Nephron (organoid): ENCODE data around the gene TM9SF1.

Experiments
- H3K27ac Mint-ChIP-seq, 3 experiments: 2 replicates each; pipeline ENCODE4 v1.8.0; 2020; ENCODE audit warnings: mixed read lengths in 3 of 3, mild to moderate bottlenecking in 2 of 3, moderate library complexity in 1 of 3
- H3K27me3 Mint-ChIP-seq: 2 replicates; pipeline ENCODE4 v1.8.0; 2021; ENCODE audit warnings: low read depth, mild to moderate bottlenecking, moderate library complexity, mixed read lengths
- H3K36me3 Mint-ChIP-seq: 2 replicates; pipeline ENCODE4 v1.8.0; 2020; ENCODE audit warnings: low read depth, mixed read lengths
- H3K4me1 Mint-ChIP-seq: 2 replicates; pipeline ENCODE4 v1.8.0; 2020; ENCODE audit warnings: mixed read lengths
- H3K4me3 Mint-ChIP-seq, 3 experiments: 2 replicates each; pipeline ENCODE4 v1.8.0; 2020; ENCODE audit warnings: mild to moderate bottlenecking in 3 of 3, mixed read lengths in 3 of 3, moderate library complexity in 2 of 3
- H3K9me3 Mint-ChIP-seq: 2 replicates; pipeline ENCODE4 v1.8.0; 2020; ENCODE audit warnings: mixed read lengths
- TF ChIP-seq, protein P1 (sequence below), 3 experiments: fragments of 200-600 bp; sonication (generic); IDR thresholded peaks; one replicate each; pipeline ENCODE4 v1.5.0; 2021; ENCODE audit warnings: antibody characterized with exemption in 3 of 3; ENCODE audit not compliant: unreplicated experiment in 3 of 3

The TM9SF1 gene

DNA sequence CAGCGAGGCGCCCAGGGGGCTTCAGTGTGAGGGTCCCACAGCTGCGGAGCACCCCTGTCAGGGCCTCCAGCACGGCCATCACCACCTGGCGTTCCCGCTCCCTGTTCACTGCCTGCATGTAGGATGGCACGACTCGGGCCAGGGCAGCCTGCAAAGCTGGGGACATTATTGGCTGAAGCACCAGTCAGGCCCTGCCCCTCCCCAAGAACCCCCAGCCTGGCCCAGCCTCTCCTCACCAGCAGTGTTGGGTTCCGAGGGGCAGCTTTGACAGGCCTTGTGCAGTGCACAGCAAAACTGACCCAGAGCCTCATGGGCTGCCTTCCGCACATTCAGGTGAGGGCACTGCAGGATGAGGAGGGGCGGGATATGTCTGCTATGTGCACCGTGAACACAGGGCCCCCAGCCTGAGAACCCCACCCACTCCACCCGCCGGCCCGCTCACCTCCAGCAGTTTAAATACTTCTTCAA, 12.2 kb downstream of the TM9SF1 start:
- Mint-ChIP-seq H3K4me1 (peaks cover 21% of the 10 kb centered on the region), H3K27ac (no peak overlapping the region), H3K4me3 (no peak overlapping the region), H3K9me3 (no peaks in the 10 kb centered on the region), H3K36me3 (peaks cover 35% of the 10 kb centered on the region), H3K27me3 (no peaks in the 10 kb centered on the region)
- TF ChIP-seq, protein P1, sequence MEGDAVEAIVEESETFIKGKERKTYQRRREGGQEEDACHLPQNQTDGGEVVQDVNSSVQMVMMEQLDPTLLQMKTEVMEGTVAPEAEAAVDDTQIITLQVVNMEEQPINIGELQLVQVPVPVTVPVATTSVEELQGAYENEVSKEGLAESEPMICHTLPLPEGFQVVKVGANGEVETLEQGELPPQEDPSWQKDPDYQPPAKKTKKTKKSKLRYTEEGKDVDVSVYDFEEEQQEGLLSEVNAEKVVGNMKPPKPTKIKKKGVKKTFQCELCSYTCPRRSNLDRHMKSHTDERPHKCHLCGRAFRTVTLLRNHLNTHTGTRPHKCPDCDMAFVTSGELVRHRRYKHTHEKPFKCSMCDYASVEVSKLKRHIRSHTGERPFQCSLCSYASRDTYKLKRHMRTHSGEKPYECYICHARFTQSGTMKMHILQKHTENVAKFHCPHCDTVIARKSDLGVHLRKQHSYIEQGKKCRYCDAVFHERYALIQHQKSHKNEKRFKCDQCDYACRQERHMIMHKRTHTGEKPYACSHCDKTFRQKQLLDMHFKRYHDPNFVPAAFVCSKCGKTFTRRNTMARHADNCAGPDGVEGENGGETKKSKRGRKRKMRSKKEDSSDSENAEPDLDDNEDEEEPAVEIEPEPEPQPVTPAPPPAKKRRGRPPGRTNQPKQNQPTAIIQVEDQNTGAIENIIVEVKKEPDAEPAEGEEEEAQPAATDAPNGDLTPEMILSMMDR (IDR thresholded peaks at IDR 0.05; ENCODE audit: unreplicated experiment in 3 of 3) = no peak

DNA sequence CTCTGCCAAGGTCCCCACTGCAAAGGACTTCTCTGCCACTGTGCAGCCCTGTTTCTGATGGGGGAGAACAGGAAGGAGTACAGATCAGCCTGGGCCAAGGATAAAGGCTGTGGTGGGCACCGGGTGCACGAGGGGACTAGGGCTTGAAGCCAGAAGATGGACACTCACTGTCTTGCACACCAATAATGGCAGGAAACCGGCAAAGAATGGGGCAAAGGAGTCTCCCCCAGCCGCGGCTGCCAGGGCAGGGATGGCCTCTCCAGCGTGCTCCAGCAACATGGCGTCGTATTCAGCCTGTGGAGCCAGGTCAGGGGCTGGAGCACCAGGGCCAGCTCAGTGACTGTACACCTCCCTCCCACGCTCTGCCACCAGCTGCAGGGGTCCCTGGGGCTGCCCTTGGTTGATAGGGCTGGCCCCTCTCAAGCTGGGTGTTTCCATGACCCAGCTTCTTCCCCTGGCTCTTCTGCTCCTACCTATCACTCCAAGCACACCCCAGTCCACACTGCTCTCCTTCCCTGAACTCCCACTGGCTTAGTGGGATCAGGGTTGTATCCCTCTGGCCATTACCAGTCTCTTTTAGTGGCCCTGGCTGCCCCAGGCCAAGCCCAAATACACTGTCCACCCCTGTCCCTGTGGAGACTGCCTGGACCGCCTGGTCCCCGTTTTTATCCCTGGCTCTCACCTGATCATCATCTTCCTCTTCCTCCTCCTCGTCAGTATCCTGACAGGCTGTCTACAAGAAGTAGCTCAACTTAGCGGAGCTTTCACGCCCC, 12.9 kb downstream of the TM9SF1 start:
- Mint-ChIP-seq H3K36me3 (peaks cover 35% of the 10 kb centered on the region), H3K27me3 (no peaks in the 10 kb centered on the region), H3K27ac (peak overlapping the region in 1 of 3 experiments; percentile 63), H3K4me3 (no peak overlapping the region), H3K9me3 (no peaks in the 10 kb centered on the region), H3K4me1 (peaks cover 13% of the 10 kb centered on the region)
- TF ChIP-seq, protein P1 (IDR thresholded peaks at IDR 0.05; ENCODE audit: unreplicated experiment in 3 of 3) = no peak

DNA sequence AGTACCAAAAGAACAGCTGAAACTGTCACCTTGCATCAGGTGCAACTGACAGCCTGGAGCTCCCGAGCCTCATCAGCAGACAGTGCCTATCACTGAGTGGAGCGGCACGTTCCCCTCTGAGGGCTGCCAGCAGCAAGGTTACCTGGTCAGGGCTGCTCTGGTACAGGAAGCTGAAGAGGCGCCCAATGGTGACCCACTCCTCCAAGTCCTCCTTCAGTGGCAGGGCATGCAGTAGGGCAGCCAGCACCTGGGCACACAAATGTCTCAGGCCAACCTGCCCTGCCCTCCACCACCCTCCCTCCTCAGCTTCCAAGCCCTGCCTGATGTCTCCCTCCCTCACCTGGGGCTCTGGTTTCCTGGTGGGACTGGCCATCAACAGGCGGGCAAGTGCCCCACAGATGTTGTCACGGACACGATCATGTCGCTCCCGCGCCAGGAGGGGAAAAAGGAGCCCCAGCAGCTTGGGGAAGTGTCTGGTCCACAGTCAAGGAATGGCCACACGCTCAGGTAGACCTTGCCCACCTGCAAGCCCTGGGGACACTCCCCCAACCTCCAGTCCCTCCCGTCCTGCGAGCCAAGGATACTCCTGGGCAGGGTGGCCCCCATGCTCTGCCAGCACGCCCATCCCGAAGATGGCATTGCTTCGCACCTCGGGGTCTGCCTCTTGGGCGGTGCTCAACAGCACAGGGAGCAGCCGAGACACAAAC, 13.7 kb downstream of the TM9SF1 start:
- Mint-ChIP-seq H3K4me3 (no peak overlapping the region), H3K9me3 (no peaks in the 10 kb centered on the region), H3K27ac (peak overlapping the region in 1 of 3 experiments; percentile 98), H3K36me3 (peaks cover 39% of the 10 kb centered on the region), H3K4me1 (peaks cover 10% of the 10 kb centered on the region), H3K27me3 (no peaks in the 10 kb centered on the region)
- TF ChIP-seq, protein P1 (IDR thresholded peaks at IDR 0.05; ENCODE audit: unreplicated experiment in 3 of 3) = no peak

DNA sequence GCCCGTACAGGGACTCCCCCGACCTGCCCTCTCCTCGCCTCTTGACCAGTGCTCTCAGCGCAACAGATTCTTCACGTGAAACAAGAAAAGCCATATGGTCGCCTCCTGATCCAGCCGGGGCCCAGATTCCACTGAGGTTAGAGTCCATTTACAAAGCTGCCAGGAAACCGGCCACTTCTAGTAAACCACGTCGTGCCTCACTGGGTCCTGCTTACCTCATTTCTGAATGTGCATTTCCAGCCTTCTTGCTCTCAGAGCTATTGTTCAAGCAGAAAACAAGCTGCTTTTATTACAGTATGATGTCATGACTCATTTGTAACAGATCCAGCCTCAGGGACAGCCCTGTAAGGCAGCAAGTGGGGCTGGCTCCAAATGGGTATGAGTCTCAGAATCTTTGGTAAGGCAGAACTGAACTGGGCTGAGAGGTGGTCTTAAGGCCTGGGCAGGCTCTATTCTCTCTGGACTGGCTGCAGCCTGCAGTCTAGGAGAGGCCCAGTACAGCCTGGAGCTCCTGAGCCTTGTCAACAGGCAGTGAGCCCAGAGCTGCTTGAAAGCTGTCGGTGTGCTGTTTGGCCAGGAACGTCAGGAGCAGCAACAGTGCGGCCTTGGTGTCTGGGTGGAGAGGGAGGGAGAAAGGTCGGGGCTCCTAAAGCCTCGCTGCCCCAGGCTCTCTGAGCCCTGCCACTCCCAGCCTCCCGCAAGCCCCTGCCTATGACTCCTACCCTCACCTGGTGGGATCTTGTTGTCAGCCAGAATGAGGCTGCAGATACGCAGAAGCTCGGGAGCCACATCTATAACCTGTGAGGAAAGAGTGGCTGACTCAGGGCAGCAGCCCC, 15.1 kb downstream of the TM9SF1 start:
- Mint-ChIP-seq H3K4me3 (peak overlapping the region in 1 of 3 experiments; percentile 11), H3K27ac (peak overlapping the region; percentile 97 to 98 (median 97)), H3K27me3 (no peaks in the 10 kb centered on the region), H3K9me3 (no peaks in the 10 kb centered on the region), H3K4me1 (peaks cover 10% of the 10 kb centered on the region), H3K36me3 (peaks cover 41% of the 10 kb centered on the region)
- TF ChIP-seq, protein P1 (IDR thresholded peaks at IDR 0.05; ENCODE audit: unreplicated experiment in 3 of 3) = no peak

DNA sequence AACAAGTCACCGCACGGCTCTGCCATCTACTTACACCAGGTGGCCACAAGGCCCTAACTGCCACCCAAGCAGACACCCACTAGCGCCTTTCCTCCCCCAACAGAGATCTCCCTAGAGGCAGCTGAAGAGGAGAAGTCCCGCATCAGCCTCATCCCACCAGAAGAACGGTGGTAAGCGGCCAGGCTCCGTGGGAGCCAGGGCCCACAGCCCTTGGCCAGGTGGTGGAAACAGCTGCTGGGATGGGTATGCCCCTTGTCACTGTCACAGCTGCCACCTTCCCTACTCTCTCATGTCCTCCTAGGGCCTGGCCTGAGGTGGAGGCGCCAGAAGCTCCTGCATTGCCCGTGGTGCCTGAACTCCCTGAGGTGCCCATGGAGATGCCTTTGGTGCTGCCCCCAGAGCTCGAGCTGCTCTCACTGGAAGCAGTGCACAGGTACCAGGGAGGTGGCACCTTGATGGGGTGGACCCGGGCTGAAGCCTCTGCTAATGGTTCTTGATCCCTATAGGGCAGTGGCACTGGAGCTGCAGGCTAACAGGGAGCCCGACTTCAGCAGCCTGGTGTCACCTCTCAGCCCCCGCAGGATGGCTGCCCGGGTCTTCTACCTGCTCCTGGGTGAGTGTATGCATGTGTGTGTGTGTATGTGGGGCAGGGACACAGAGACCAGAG, 15.8 kb downstream of the TM9SF1 start:
- TF ChIP-seq, protein P1 (IDR thresholded peaks at IDR 0.05; ENCODE audit: unreplicated experiment in 3 of 3) = no peak
- Mint-ChIP-seq H3K4me3 (peak overlapping the region in 1 of 3 experiments; percentile 11), H3K27me3 (no peaks in the 10 kb centered on the region), H3K9me3 (no peaks in the 10 kb centered on the region), H3K36me3 (peaks cover 48% of the 10 kb centered on the region), H3K27ac (peak overlapping the region; percentile 97 to 98 (median 97)), H3K4me1 (peaks cover 10% of the 10 kb centered on the region)
